ENCODE measurements around the gene WDR46.

GRCh38 chr6:33279971-33280511 is 9.0 kb downstream of the WDR46 start:
- TF ChIP-seq CTCF (conservative IDR thresholded peaks at IDR 0.05; ENCODE audit: low read depth in 2 of 2) (peak; percentile 56 to 84), EZH2phosphoT487 (IDR thresholded peaks at IDR 0.05; ENCODE audit: unreplicated experiment) (no peak), EZH2 (IDR thresholded peaks at IDR 0.05; ENCODE audit: low read depth, unreplicated experiment) (no peak), POLR2AphosphoS5 (IDR thresholded peaks at IDR 0.05; ENCODE audit: low read depth) (no peak), CREB1 (CRISPR knock-in tag; IDR thresholded peaks at IDR 0.05; ENCODE audit: low read depth) (peak; percentile 48), JUNB (IDR thresholded peaks at IDR 0.05; ENCODE audit: unreplicated experiment) (no peak), REST (IDR thresholded peaks at IDR 0.05; ENCODE audit: unreplicated experiment) (no peak), ZNF462 (CRISPR knock-in tag; IDR thresholded peaks at IDR 0.05) (peak; percentile 89; the same call in 1 of the 2 replicates)
